Measurements from ENCODE around the gene CDC42BPA. TPM values are rescaled to one million over a fixed set of nuclear protein-coding genes. Genes with fewer than 3 reads are reported as not detected.

Gene CDC42BPA
- total RNA-seq, 1 donor: 113 TPM

- no peak for TF ChIP-seq CTCF (IDR thresholded peaks at IDR 0.05; ENCODE audit: insufficient read depth, low read depth, low read length)
- peak overlapping the region; percentile 95 for H3K4me3 ChIP-seq (ENCODE audit: low read depth, low read length)
- peak; percentile 82 for DNase-seq (ENCODE audit: low read depth)
Measured at GRCh38 chr1:227315629-227316346, 2.5 kb downstream of the CDC42BPA start.

- DNase-seq (ENCODE audit: low read depth): no peak
- TF ChIP-seq CTCF (IDR thresholded peaks at IDR 0.05; ENCODE audit: insufficient read depth, low read depth, low read length): no peak
- peak overlapping the region; percentile 95 for H3K4me3 ChIP-seq (ENCODE audit: low read depth, low read length)
Measured at GRCh38 chr1:227314014-227314848, 4.1 kb downstream of the CDC42BPA start.

GRCh38 chr1:227312361-227313025 is 5.8 kb downstream of the CDC42BPA start:
- no peak for TF ChIP-seq CTCF (IDR thresholded peaks at IDR 0.05; ENCODE audit: insufficient read depth, low read depth, low read length)
- DNase-seq (ENCODE audit: low read depth): no peak

GRCh38 chr1:227311389-227312001 is 6.8 kb downstream of the CDC42BPA start:
- no peak overlapping the region for H3K4me3 ChIP-seq (ENCODE audit: low read depth, low read length)
- no peak for TF ChIP-seq CTCF (IDR thresholded peaks at IDR 0.05; ENCODE audit: insufficient read depth, low read depth, low read length)
- no peak for DNase-seq (ENCODE audit: low read depth)

More at GRCh38 chr1:227312361-227313025, 5.8 kb downstream of the CDC42BPA start:
- no peak overlapping the region for H3K4me3 ChIP-seq (ENCODE audit: low read depth, low read length)

- no peak for DNase-seq (ENCODE audit: low read depth)
- no peak for TF ChIP-seq CTCF (IDR thresholded peaks at IDR 0.05; ENCODE audit: insufficient read depth, low read depth, low read length)
- H3K4me3 ChIP-seq (ENCODE audit: low read depth, low read length): no peak overlapping the region
Measured at GRCh38 chr1:227308367-227309336, 9.6 kb downstream of the CDC42BPA start.
